GM10266 (cell line): ENCODE data around the gene NABP2.
A peak's percentile ranks its signal among the peaks of the same experiment; 100 is the strongest.

ENCODE experiments used
- DNase-seq: peaks from one replicate; pipeline ENCODE4 v3.0.0; 2012; ENCODE audit errors: extremely low spot score
- TF ChIP-seq, protein P1 (sequence below): IDR thresholded peaks from 2 replicates; pipeline ENCODE4 v1.5.1; 2012; ENCODE audit warnings: mild to moderate bottlenecking, low read depth; ENCODE audit not compliant: control insufficient read depth, insufficient read depth; ENCODE audit errors: missing control alignments

Gene NABP2

GRCh38 chr12:56257071-56257470, 32.9 kb downstream of the NABP2 start:
- TF ChIP-seq, protein P1, sequence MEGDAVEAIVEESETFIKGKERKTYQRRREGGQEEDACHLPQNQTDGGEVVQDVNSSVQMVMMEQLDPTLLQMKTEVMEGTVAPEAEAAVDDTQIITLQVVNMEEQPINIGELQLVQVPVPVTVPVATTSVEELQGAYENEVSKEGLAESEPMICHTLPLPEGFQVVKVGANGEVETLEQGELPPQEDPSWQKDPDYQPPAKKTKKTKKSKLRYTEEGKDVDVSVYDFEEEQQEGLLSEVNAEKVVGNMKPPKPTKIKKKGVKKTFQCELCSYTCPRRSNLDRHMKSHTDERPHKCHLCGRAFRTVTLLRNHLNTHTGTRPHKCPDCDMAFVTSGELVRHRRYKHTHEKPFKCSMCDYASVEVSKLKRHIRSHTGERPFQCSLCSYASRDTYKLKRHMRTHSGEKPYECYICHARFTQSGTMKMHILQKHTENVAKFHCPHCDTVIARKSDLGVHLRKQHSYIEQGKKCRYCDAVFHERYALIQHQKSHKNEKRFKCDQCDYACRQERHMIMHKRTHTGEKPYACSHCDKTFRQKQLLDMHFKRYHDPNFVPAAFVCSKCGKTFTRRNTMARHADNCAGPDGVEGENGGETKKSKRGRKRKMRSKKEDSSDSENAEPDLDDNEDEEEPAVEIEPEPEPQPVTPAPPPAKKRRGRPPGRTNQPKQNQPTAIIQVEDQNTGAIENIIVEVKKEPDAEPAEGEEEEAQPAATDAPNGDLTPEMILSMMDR = no peak
- DNase-seq = no peak

GRCh38 chr12:56257491-56258067, 33.4 kb downstream of the NABP2 start:
- no peak for DNase-seq
- TF ChIP-seq, protein P1 = no peak

- TF ChIP-seq, protein P1 = peak; percentile 88
- DNase-seq = peak; percentile 98
Measured at GRCh38 chr12:56258068-56258819, 34.1 kb downstream of the NABP2 start, which contains the start of gene ANKRD52. TSS of gene ANKRD52 (minus strand) at chr12:56258384. CDS start at chr12:56258269, 115 bp downstream.

- TF ChIP-seq, protein P1 = no peak
- DNase-seq = no peak
Measured at GRCh38 chr12:56258820-56259183, 34.7 kb downstream of the NABP2 start.

- no peak for DNase-seq
- TF ChIP-seq, protein P1 = no peak
Measured at GRCh38 chr12:56260380-56260779, 36.2 kb downstream of the NABP2 start.

- TF ChIP-seq, protein P1 = no peak
- DNase-seq = no peak
Measured at GRCh38 chr12:56260921-56261320, 36.8 kb downstream of the NABP2 start.

DNA sequence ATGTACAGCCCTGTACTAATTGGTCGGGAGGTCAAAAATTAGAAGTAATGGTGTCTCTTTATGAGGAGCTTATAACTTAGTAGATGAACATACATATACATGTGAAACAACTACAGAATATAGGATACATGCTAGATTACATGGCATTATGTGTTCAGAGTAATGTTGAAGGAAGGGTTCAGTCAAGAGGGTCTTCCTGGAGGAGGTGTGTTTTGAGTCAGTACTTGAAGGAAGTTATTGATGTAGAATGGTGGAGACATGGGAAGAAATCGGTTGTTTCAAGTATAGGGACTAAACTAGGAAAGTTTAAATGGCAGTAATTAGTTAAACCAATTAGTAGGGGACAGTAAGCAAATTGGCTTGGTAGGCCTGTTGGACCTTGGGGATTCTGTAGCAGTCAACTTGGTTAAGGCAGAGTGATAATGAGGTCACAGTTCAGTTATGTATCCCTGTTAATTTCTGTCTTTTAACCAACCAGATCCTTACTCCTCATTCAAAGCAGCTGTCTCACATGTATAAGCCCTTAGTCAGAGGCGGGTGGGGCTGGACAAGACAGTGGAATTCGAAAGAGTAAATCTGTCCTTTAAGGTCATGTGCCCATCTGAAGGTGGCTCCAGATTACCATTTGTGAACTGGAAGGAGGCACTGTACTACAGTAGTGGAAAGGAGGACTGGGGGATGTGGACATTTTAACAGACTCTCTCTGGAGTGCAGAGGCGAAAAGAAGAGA, 37.5 kb downstream of the NABP2 start:
- no peak for DNase-seq
- TF ChIP-seq, protein P1 = no peak
